ENCODE measurements around the gene CASP8. TPM values are rescaled to one million over a fixed set of nuclear protein-coding genes. Genes with fewer than 3 reads are reported as not detected.

Gene CASP8
- total RNA-seq, 1 donor = 28.6 TPM

DNA sequence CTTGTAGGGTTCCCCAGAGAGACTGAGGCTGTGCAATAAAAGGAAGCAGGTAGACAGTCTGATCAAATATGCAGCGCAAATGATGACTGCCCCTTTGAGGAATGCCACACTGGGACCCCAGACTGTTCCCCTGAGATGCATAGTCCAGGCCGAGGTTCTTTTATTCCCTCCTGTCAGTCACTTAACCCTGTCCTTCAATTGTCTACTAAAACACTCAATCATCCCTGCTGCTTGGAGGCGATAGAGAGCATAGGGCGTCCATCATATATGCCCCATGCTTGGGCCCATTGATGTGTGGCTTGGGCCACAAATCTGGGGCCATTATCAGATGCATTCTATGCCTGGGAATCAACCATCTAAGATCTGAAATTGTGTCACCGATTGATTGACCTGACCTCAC, 15.5 kb upstream of the CASP8 start:
- no peak overlapping the region for H3K4me3 ChIP-seq (ENCODE audit: low read depth, low read length)
- TF ChIP-seq CTCF (IDR thresholded peaks at IDR 0.05; ENCODE audit: insufficient read depth, low read length) = no peak
- no peak for DNase-seq (ENCODE audit: low read depth)

GRCh38 chr2:201246280-201246679, 14.1 kb upstream of the CASP8 start:
- TF ChIP-seq CTCF (IDR thresholded peaks at IDR 0.05; ENCODE audit: insufficient read depth, low read length) = no peak
- no peak for DNase-seq (ENCODE audit: low read depth)

GRCh38 chr2:201248288-201248844, 12.0 kb upstream of the CASP8 start:
- H3K4me3 ChIP-seq (ENCODE audit: low read depth, low read length) = no peak overlapping the region
- no peak for TF ChIP-seq CTCF (IDR thresholded peaks at IDR 0.05; ENCODE audit: insufficient read depth, low read length)
- no peak for DNase-seq (ENCODE audit: low read depth)

More at GRCh38 chr2:201246280-201246679, 14.1 kb upstream of the CASP8 start:
- no peak overlapping the region for H3K4me3 ChIP-seq (ENCODE audit: low read depth, low read length)

DNA sequence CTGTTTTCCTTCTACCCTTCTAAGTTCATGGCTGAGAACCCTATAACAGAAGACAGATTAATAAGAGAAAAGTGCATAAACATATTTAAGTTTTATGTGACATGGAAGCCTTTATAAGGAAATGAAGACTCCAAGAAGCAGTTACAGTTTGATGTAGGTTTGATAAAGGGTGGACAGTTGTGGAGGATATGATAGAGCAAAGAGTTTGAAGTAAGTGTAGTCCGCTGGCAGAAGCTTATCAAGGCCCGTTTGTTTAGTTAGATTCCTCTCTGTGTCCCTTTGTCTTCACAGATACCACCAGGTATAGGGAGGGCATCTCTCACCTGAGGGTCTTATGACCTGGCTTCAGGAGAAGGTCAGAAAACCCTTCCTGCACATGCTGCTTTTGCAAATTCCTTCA, 10.4 kb upstream of the CASP8 start:
- no peak overlapping the region for H3K4me3 ChIP-seq (ENCODE audit: low read depth, low read length)
- no peak for DNase-seq (ENCODE audit: low read depth)
- no peak for TF ChIP-seq CTCF (IDR thresholded peaks at IDR 0.05; ENCODE audit: insufficient read depth, low read length)

GRCh38 chr2:201250741-201251140, 9.6 kb upstream of the CASP8 start:
- no peak overlapping the region for H3K4me3 ChIP-seq (ENCODE audit: low read depth, low read length)
- no peak for DNase-seq (ENCODE audit: low read depth)

GRCh38 chr2:201254081-201254730, 6.1 kb upstream of the CASP8 start:
- TF ChIP-seq CTCF (IDR thresholded peaks at IDR 0.05; ENCODE audit: insufficient read depth, low read length) = no peak
- no peak overlapping the region for H3K4me3 ChIP-seq (ENCODE audit: low read depth, low read length)
- DNase-seq (ENCODE audit: low read depth) = peak; percentile 88

More at GRCh38 chr2:201250741-201251140, 9.6 kb upstream of the CASP8 start:
- TF ChIP-seq CTCF (IDR thresholded peaks at IDR 0.05; ENCODE audit: insufficient read depth, low read length) = no peak
